Vagina (tissue), 2 donors: ENCODE measurements around the gene POU2F2. TPM values are rescaled to one million over a fixed set of nuclear protein-coding genes. Genes with fewer than 3 reads are reported as not detected.

ENCODE experiments used
- DNase-seq, 2 donors: peaks; one replicate each; pipeline ENCODE4 v3.0.0-alpha.2; 2017; ENCODE audit errors: extremely low spot score in 2 of 2
- H3K27ac ChIP-seq: fragments of 200-600 bp; sonication (generic); one replicate; pipeline ENCODE4 v1.5.1; 2019
- H3K27me3 ChIP-seq: fragments of 200-600 bp; sonication (generic); one replicate; pipeline ENCODE4 v1.5.1; 2019
- H3K36me3 ChIP-seq, 2 donors: fragments of 200-600 bp; sonication (generic); one replicate each; pipeline ENCODE4 v1.5.1; 2017 to 2019
- H3K4me1 ChIP-seq: fragments of 200-600 bp; sonication (generic); one replicate; pipeline ENCODE4 v1.5.1; 2019
- H3K4me3 ChIP-seq, 2 donors: fragments of 200-600 bp; sonication (generic); 1 replicate in 1 of 2; 2 replicates in 1 of 2; pipeline ENCODE4 v1.5.1; 2016 to 2019
- H3K9me3 ChIP-seq: fragments of 200-600 bp; sonication (generic); one replicate; pipeline ENCODE4 v1.5.1; 2019
- POLR2A ChIP-seq, 2 donors: fragments of 450-650 bp; IDR thresholded peaks; one replicate each; pipeline ENCODE4 v1.6.1; 2017; ENCODE audit warnings: antibody characterized with exemption in 2 of 2, mild to moderate bottlenecking in 2 of 2, moderate library complexity in 2 of 2
- POLR2AphosphoS5 ChIP-seq, 2 donors: sonication (generic); formaldehyde crosslinking; IDR thresholded peaks; one replicate each; pipeline ENCODE4 v1.9.0; 2017; ENCODE audit warnings: antibody characterized with exemption in 2 of 2, mild to moderate bottlenecking in 2 of 2, low read depth in 1 of 2; ENCODE audit not compliant: insufficient read depth in 1 of 2
- intact Hi-C: fragments of 100-400 bp; cut with DNase I; formaldehyde crosslinking; loops from one replicate; pipeline ENCODE4 v1.15.1; 2023
- total RNA-seq: library from RNA; depleted of rRNA; stranded (reverse); fragments of >200 nt; gene quantifications from one replicate; pipeline ENCODE4 v1.2.3, GENCODE V29; 2016
- TF ChIP-seq, protein P1 (sequence below), 3 experiments: fragments of 450-650 bp in 2 of 3; fragments of 200-600 bp in 1 of 3; sonication (generic) in 1 of 3; IDR thresholded peaks; one replicate each; pipeline ENCODE4 v1.5.1; 2017 to 2019; ENCODE audit warnings: antibody characterized with exemption in 3 of 3, mild to moderate bottlenecking in 2 of 3, moderate library complexity in 2 of 3

POU2F2 gene
- total RNA-seq, 1 donor from 2014 or later, result 0.74 TPM

DNA sequence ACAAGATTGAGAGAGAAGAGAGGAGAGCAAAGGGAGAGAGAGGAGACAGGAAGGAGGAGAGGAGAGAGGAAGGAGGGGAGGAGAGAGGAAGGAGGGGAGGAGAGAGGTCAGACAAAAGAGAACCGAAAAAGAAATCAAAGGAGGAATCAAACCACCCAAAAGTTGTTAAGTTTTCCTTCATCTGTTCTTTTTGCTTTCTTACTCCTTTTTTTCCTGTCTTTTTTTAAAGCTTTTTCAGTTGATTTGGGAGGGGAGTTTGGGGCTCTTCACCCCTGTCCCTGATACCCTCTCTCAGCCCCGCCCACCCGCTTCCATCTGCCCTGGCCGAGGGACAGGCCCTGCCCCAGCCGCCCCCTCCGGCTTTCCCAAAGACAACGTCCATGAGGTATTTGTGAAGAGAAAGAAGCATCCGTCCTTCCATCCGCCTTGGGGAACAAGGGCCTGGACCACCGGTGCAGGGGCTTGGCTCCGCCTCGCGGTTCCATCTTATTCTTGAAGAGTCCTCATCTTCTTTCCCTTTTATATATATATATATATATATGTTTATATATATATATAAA lies 43.0 kb downstream of the POU2F2 start:
- H3K36me3 ChIP-seq, result no peaks in the 10 kb centered on the region
- no peak for DNase-seq
- TF ChIP-seq, protein P1, sequence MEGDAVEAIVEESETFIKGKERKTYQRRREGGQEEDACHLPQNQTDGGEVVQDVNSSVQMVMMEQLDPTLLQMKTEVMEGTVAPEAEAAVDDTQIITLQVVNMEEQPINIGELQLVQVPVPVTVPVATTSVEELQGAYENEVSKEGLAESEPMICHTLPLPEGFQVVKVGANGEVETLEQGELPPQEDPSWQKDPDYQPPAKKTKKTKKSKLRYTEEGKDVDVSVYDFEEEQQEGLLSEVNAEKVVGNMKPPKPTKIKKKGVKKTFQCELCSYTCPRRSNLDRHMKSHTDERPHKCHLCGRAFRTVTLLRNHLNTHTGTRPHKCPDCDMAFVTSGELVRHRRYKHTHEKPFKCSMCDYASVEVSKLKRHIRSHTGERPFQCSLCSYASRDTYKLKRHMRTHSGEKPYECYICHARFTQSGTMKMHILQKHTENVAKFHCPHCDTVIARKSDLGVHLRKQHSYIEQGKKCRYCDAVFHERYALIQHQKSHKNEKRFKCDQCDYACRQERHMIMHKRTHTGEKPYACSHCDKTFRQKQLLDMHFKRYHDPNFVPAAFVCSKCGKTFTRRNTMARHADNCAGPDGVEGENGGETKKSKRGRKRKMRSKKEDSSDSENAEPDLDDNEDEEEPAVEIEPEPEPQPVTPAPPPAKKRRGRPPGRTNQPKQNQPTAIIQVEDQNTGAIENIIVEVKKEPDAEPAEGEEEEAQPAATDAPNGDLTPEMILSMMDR (IDR thresholded peaks at IDR 0.05), result no peak
- TF ChIP-seq POLR2A (IDR thresholded peaks at IDR 0.05) (no peak), POLR2AphosphoS5 (IDR thresholded peaks at IDR 0.05; ENCODE audit: insufficient read depth in 1 of 2, low read depth in 1 of 2) (no peak)
- H3K27me3 ChIP-seq, result no peaks in the 10 kb centered on the region
- H3K4me3 ChIP-seq, result no peak overlapping the region
- no peak overlapping the region for H3K27ac ChIP-seq
- intact Hi-C loops, result no loop called here
- H3K4me1 ChIP-seq, result peaks cover 14% of the 10 kb centered on the region
- no peaks in the 10 kb centered on the region for H3K9me3 ChIP-seq

DNA sequence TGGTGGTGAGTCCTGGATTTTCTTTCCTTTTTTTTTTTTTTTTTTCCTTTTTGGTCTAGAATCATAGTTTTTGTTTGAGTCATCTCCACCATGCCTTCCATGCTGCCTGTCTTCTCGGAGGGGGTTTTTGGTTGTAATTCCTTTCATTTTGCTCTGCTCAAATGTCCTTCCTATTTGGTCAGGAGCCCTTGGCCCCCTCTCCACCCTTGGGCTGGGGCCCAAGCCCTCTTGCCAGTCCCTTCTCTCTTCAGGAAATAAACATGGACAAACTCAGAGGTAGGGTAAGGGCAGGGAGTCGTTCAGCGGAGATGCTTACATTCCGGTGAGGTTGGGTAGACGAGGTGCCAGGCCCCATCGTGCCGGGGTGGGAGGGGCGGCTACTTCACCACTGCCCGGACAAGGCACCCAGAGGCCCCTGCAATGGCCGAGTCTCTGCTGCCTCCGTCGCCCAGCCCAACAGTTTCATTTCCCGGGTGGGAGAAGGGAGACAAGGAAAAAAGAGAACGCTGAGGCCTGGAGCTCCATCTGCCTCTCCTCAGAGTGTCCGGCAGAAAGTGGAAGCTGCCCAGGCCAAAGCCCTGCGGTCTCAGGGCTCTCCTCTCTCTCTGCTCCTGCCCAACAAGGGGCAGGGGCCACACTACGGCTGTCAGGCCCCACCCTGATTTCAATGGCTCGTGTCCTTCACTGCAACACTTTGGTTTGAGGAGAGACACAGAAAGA lies 43.6 kb downstream of the POU2F2 start:
- TF ChIP-seq, protein P1 (IDR thresholded peaks at IDR 0.05), result no peak
- TF ChIP-seq POLR2A (IDR thresholded peaks at IDR 0.05), result no peak
- no peak for TF ChIP-seq POLR2AphosphoS5 (IDR thresholded peaks at IDR 0.05; ENCODE audit: insufficient read depth in 1 of 2, low read depth in 1 of 2)
- Histone ChIP-seq H3K4me3 (no peak overlapping the region), H3K27me3 (no peaks in the 10 kb centered on the region), H3K36me3 (no peaks in the 10 kb centered on the region), H3K4me1 (peaks cover 7% of the 10 kb centered on the region), H3K27ac (no peak overlapping the region), H3K9me3 (no peaks in the 10 kb centered on the region)
- intact Hi-C loops, result no loop called here
- DNase-seq, result no peak

DNA sequence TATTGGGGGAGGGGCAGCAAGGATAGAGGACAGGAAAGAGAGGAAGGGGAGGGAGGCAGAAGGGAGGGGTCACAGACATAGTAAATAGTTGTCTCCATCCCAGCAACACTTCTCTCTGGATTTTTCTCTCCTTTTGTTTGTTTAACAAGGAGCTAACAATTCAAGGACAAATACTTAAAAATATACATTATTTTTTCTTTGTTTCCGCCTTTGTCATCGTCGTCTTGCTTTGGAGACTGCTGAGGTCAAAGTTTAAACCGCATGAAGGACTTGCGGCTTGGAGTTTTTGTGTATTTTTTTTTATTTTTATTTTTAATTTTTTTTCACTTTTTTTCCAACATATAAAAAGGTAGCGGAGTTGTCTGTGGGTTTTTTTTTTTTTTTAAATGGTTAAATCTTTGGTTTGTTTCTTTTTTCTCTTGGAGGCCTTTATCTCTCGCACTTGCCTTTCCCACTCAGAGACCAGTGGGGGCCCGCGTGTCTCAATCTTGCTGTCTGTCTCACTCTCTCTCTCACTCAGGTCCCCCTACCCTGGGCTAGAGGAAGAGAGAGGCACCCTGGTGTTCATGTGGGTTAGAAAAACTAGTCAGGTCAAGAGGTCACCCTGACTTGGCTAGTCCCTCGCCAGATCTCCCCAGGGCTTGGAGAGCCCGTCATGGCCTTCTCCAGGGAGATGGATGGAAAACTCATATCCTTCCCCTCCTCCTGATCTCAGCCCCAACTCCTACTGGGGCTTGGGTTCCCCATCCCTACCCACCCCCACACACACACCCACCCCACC lies 45.3 kb downstream of the POU2F2 start:
- Histone ChIP-seq H3K9me3 (no peaks in the 10 kb centered on the region), H3K27me3 (no peaks in the 10 kb centered on the region), H3K4me1 (peaks cover 4% of the 10 kb centered on the region), H3K27ac (no peak overlapping the region), H3K36me3 (peaks cover 0 to 6% of the 10 kb centered on the region in 2 donors), H3K4me3 (no peak overlapping the region)
- intact Hi-C loops, result no loop called here
- TF ChIP-seq POLR2AphosphoS5 (IDR thresholded peaks at IDR 0.05; ENCODE audit: insufficient read depth in 1 of 2, low read depth in 1 of 2), result no peak
- TF ChIP-seq, protein P1 (IDR thresholded peaks at IDR 0.05), result no peak
- no peak for TF ChIP-seq POLR2A (IDR thresholded peaks at IDR 0.05)
- DNase-seq, result no peak

DNA sequence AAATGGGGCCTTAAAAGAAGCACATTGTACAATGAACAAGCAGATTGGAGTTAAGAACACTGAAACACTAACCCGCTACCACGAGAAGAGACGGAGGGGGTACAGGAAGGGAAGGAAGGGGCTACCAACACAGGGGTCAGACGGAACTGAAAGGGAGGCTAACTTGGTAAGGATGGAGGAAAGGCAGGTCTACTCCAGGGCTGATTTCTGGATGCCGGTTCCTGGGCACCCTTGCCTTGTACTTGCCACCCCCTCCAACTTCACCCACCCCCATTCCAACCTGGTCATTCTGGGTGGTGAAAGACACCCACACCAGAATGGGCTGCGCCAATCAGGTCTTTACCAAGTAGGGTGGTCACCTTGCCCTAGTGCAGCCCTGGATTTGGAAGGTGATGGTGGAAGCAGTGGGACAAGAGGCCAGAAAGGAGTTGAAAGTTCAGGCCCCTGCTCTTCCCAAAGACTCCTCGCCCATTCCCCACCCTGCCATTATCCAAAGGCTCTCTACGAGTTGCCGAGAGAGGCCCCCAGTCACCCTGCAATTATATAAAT lies 46.0 kb downstream of the POU2F2 start:
- no peak for DNase-seq
- no peaks in the 10 kb centered on the region for H3K9me3 ChIP-seq
- H3K4me1 ChIP-seq, result no peaks in the 10 kb centered on the region
- no peaks in the 10 kb centered on the region for H3K27me3 ChIP-seq
- TF ChIP-seq POLR2A (IDR thresholded peaks at IDR 0.05), result no peak
- TF ChIP-seq, protein P1 (IDR thresholded peaks at IDR 0.05), result no peak
- H3K4me3 ChIP-seq, result no peak overlapping the region
- intact Hi-C loops, result no loop called here
- no peak overlapping the region for H3K27ac ChIP-seq
- peaks cover 0 to 7% of the 10 kb centered on the region in 2 donors for H3K36me3 ChIP-seq
